ENCODE results near the gene RRP1. TPM values are rescaled to one million over a fixed set of nuclear protein-coding genes. Genes with fewer than 3 reads are reported as not detected.

Gene RRP1
- total RNA-seq, 2 donors from 2014 or later = 21.3 to 34.3 TPM

- Histone ChIP-seq H3K9me3 (no peaks in the 10 kb centered on the region), H3K27ac (no peak overlapping the region), H3K27me3 (replicated peaks; ENCODE audit: insufficient read depth) (no peaks in the 10 kb centered on the region), H3K4me3 (no peak overlapping the region), H3K36me3 (peaks cover 28% of the 10 kb centered on the region), H3K4me1 (ENCODE audit: control insufficient read depth in 1 of 2, low read depth in 2 of 2) (peaks cover 11 to 26% of the 10 kb centered on the region in 2 donors)
- ATAC-seq (ENCODE audit: insufficient number of reproducible peaks, low FRiP score, low read depth) (no peak), DNase-seq (ENCODE audit: low spot score) (no peak)
- no peak for TF ChIP-seq CTCF (IDR thresholded peaks at IDR 0.05)
These were observed 29.7 kb upstream of the RRP1 start for GRCh38 chr21:43759651-43760050.

DNA sequence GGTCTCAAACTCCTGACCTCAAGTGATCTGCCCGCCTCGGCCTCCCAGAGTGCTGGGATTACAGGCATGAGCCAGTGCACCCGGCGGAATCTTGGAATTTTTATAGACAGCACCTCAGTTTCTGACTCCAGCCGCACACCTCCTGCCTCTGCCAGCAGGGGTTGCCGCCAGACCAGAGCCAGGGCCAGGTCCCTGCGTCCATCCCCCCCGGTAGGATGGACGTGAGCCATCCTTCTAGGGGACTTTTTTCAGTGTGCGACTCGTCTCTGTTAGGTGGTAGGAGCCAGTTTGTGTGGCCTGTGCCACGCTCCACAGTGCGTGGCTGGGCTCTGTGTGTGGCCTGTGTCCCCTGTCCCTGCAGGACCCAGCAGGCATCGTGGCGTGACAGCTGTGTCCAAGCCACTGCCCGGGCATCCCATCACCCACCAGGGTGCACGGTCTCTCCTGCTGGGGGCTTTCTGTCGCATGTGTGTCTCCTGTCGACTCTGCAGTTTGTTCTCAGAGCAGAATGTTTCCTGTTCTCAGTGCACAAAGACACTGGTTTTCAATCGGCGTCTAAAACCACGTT is 28.9 kb upstream of the RRP1 start:
- H3K27me3 ChIP-seq (replicated peaks; ENCODE audit: insufficient read depth) = no peaks in the 10 kb centered on the region
- no peak for TF ChIP-seq CTCF (IDR thresholded peaks at IDR 0.05)
- no peak overlapping the region for H3K4me3 ChIP-seq
- DNase-seq (ENCODE audit: low spot score) (no peak), ATAC-seq (ENCODE audit: insufficient number of reproducible peaks, low FRiP score, low read depth) (no peak)
- no peaks in the 10 kb centered on the region for H3K9me3 ChIP-seq
- peaks cover 11 to 32% of the 10 kb centered on the region in 2 donors for H3K4me1 ChIP-seq (ENCODE audit: control insufficient read depth in 1 of 2, low read depth in 2 of 2)
- peaks cover 24% of the 10 kb centered on the region for H3K36me3 ChIP-seq
- H3K27ac ChIP-seq = no peak overlapping the region

- Histone ChIP-seq H3K27me3 (replicated peaks; ENCODE audit: insufficient read depth) (no peaks in the 10 kb centered on the region), H3K27ac (no peak overlapping the region), H3K4me3 (no peak overlapping the region), H3K4me1 (ENCODE audit: control insufficient read depth in 1 of 2, low read depth in 2 of 2) (peaks cover 10 to 27% of the 10 kb centered on the region in 2 donors), H3K36me3 (peaks cover 11% of the 10 kb centered on the region), H3K9me3 (no peaks in the 10 kb centered on the region)
- DNase-seq (ENCODE audit: low spot score) (no peak), ATAC-seq (ENCODE audit: insufficient number of reproducible peaks, low FRiP score, low read depth) (no peak)
- TF ChIP-seq CTCF (IDR thresholded peaks at IDR 0.05) = no peak
These were observed 27.5 kb upstream of the RRP1 start for GRCh38 chr21:43761886-43762285.

GRCh38 chr21:43762303-43763128 is 26.9 kb upstream of the RRP1 start:
- no peaks in the 10 kb centered on the region for H3K9me3 ChIP-seq
- peaks cover 5 to 21% of the 10 kb centered on the region in 2 donors for H3K4me1 ChIP-seq (ENCODE audit: control insufficient read depth in 1 of 2, low read depth in 2 of 2)
- H3K27me3 ChIP-seq (replicated peaks; ENCODE audit: insufficient read depth) = no peaks in the 10 kb centered on the region
- ATAC-seq (ENCODE audit: insufficient number of reproducible peaks, low FRiP score, low read depth) (no peak), DNase-seq (ENCODE audit: low spot score) (no peak)
- peaks cover 11% of the 10 kb centered on the region for H3K36me3 ChIP-seq
- TF ChIP-seq CTCF (IDR thresholded peaks at IDR 0.05) = no peak
- H3K4me3 ChIP-seq = no peak overlapping the region
- H3K27ac ChIP-seq = no peak overlapping the region

- Histone ChIP-seq H3K9me3 (no peaks in the 10 kb centered on the region), H3K4me1 (ENCODE audit: control insufficient read depth in 1 of 2, low read depth in 2 of 2) (peaks cover 3 to 21% of the 10 kb centered on the region in 2 donors), H3K27me3 (replicated peaks; ENCODE audit: insufficient read depth) (no peaks in the 10 kb centered on the region), H3K36me3 (peaks cover 11% of the 10 kb centered on the region), H3K27ac (no peak overlapping the region), H3K4me3 (no peak overlapping the region)
- DNase-seq (ENCODE audit: low spot score) (no peak), ATAC-seq (ENCODE audit: insufficient number of reproducible peaks, low FRiP score, low read depth) (no peak)
- TF ChIP-seq CTCF (IDR thresholded peaks at IDR 0.05) = no peak
These were observed 25.4 kb upstream of the RRP1 start for GRCh38 chr21:43763901-43764523.
